Liver (tissue), 9 donors: ENCODE data around the gene TSTD1. TPM values are rescaled to one million over a fixed set of nuclear protein-coding genes. Genes with fewer than 3 reads are reported as not detected.

ENCODE experiments used
- DNase-seq: peaks from one replicate; pipeline ENCODE4 v3.0.0-alpha.2; 2017; ENCODE audit warnings: low spot score
- H3K27ac ChIP-seq, 2 donors: one replicate each; pipeline ENCODE4 v1.7.0; 2013; ENCODE audit warnings: inconsistent platforms in 2 of 2, low read length in 2 of 2, control low read depth in 1 of 2, low read depth in 1 of 2, mild to moderate bottlenecking in 1 of 2
- H3K27me3 ChIP-seq, 4 donors: one replicate each; pipeline versions ENCODE4 v1.6.1 to v1.7.0; 2013; ENCODE audit warnings: low read length in 3 of 4, inconsistent platforms in 1 of 4, mild to moderate bottlenecking in 1 of 4, moderate library complexity in 1 of 4; ENCODE audit not compliant: control insufficient read depth in 4 of 4, insufficient read depth in 4 of 4
- H3K36me3 ChIP-seq, 4 donors: one replicate each; pipeline versions ENCODE4 v1.6.1 to v1.7.0; 2013; ENCODE audit warnings: low read length in 3 of 4, mild to moderate bottlenecking in 3 of 4, low read depth in 1 of 4, moderate library complexity in 1 of 4; ENCODE audit not compliant: control insufficient read depth in 4 of 4, insufficient read depth in 3 of 4
- H3K4me1 ChIP-seq, 4 donors: one replicate each; pipeline versions ENCODE4 v1.6.1 to v1.7.0; 2013; ENCODE audit warnings: low read length in 3 of 4, mild to moderate bottlenecking in 3 of 4, moderate library complexity in 1 of 4; ENCODE audit not compliant: control insufficient read depth in 4 of 4, insufficient read depth in 4 of 4
- H3K4me3 ChIP-seq, 3 donors: one replicate each; pipeline versions ENCODE4 v1.6.1 to v1.7.0; 2013; ENCODE audit warnings: low read length in 3 of 3, control low read depth in 1 of 3, low read depth in 1 of 3, mild to moderate bottlenecking in 1 of 3
- H3K9ac ChIP-seq, 2 donors: one replicate each; pipeline ENCODE4 v1.7.0; 2013; ENCODE audit warnings: low read length in 2 of 2, mild to moderate bottlenecking in 2 of 2, moderate library complexity in 2 of 2, control low read depth in 1 of 2, low read depth in 1 of 2
- H3K9me3 ChIP-seq, 4 donors: one replicate each; pipeline versions ENCODE4 v1.6.1 to v1.7.0; 2013; ENCODE audit warnings: low read length in 3 of 4; ENCODE audit not compliant: control insufficient read depth in 4 of 4
- ATF3 ChIP-seq: IDR thresholded peaks from 2 replicates; pipeline ENCODE4 v1.6.1; 2016; ENCODE audit warnings: antibody characterized with exemption
- CTCF ChIP-seq: fragments of 150-350 bp; IDR thresholded peaks from 2 replicates; pipeline ENCODE4 v1.5.1; 2017; ENCODE audit warnings: improper control_type of control experiment, low read depth, low read length; ENCODE audit not compliant: missing input control
- EGR1 ChIP-seq, 2 donors: IDR thresholded peaks; 2 replicates each; pipeline ENCODE4 v1.6.1; 2016 to 2018; ENCODE audit warnings: antibody characterized with exemption in 2 of 2, low read depth in 2 of 2
- FOXA1 ChIP-seq: IDR thresholded peaks from 2 replicates; pipeline ENCODE4 v1.6.1; 2016; ENCODE audit warnings: antibody characterized with exemption
- FOXA2 ChIP-seq: IDR thresholded peaks from 2 replicates; pipeline ENCODE4 v1.6.1; 2016; ENCODE audit warnings: antibody characterized with exemption
- GABPA ChIP-seq, 2 donors: IDR thresholded peaks in 1 of 2; conservative IDR thresholded peaks in 1 of 2; 2 replicates each; pipeline ENCODE4 v1.6.1; 2016; ENCODE audit warnings: antibody characterized with exemption in 2 of 2, mild to moderate bottlenecking in 1 of 2, moderate library complexity in 1 of 2
- HNF4A ChIP-seq, 2 donors: conservative IDR thresholded peaks; 2 replicates each; pipeline ENCODE4 v1.6.1; 2016; ENCODE audit warnings: antibody characterized with exemption in 2 of 2, mild to moderate bottlenecking in 2 of 2
- HNF4G ChIP-seq: IDR thresholded peaks from 2 replicates; pipeline ENCODE4 v1.6.1; 2016; ENCODE audit warnings: antibody characterized with exemption
- JUND ChIP-seq, 2 donors: IDR thresholded peaks; 2 replicates each; pipeline ENCODE4 v1.6.1; 2016; ENCODE audit warnings: antibody characterized with exemption in 2 of 2
- MAX ChIP-seq: IDR thresholded peaks from 2 replicates; pipeline ENCODE4 v1.6.1; 2016; ENCODE audit warnings: antibody characterized with exemption
- NR2F2 ChIP-seq: IDR thresholded peaks from 2 replicates; pipeline ENCODE4 v1.6.1; 2016; ENCODE audit warnings: antibody characterized with exemption
- RAD21 ChIP-seq, 2 donors: IDR thresholded peaks; 2 replicates each; pipeline ENCODE4 v1.6.1; 2016; ENCODE audit warnings: antibody characterized with exemption in 2 of 2, mild to moderate bottlenecking in 2 of 2
- REST ChIP-seq: IDR thresholded peaks from 2 replicates; pipeline ENCODE4 v1.6.1; 2016; ENCODE audit warnings: antibody characterized with exemption, mild to moderate bottlenecking
- RXRA ChIP-seq, 2 donors: IDR thresholded peaks; 2 replicates each; pipeline ENCODE4 v1.6.1; 2017 to 2018; ENCODE audit warnings: antibody characterized with exemption in 2 of 2, mild to moderate bottlenecking in 1 of 2
- SP1 ChIP-seq: IDR thresholded peaks from 2 replicates; pipeline ENCODE4 v1.6.1; 2018; ENCODE audit warnings: antibody characterized with exemption, mild to moderate bottlenecking
- TAF1 ChIP-seq: conservative IDR thresholded peaks from 2 replicates; pipeline ENCODE4 v1.6.1; 2016; ENCODE audit warnings: antibody characterized with exemption, mild to moderate bottlenecking
- YY1 ChIP-seq: IDR thresholded peaks from 2 replicates; pipeline ENCODE4 v1.6.1; 2016; ENCODE audit warnings: antibody characterized with exemption, mild to moderate bottlenecking
- ZBTB33 ChIP-seq: IDR thresholded peaks from 2 replicates; pipeline ENCODE4 v1.6.1; 2016; ENCODE audit warnings: antibody characterized with exemption
- WGBS: extraction: QIAGEN DNeasy Blood & Tissue Kit; methylation state at CpG from one replicate; pipeline ENCODE4 v1.1.7; 2013; 5-methylcytosine and 5-hydroxymethylcytosine counted together
- polyA plus RNA-seq, 2 donors: library from polyadenylated mRNA; stranded (reverse) in 1 of 2; unstranded in 1 of 2; fragments of 200-250 nt in 1 of 2; fragments of >200 nt in 1 of 2; fragmentation: Nextera tagmentation in 1 of 2; extraction: Ambion mirVana in 1 of 2; gene quantifications; one replicate each; pipeline versions ENCODE4 v1.2.1 to v1.2.3, GENCODE V29; 2013 to 2015
- total RNA-seq, 2 donors: library from RNA; depleted of rRNA; stranded (reverse); fragments of >200 nt; gene quantifications; one replicate each; pipeline ENCODE4 v1.2.3, GENCODE V29; 2014
- donor health status: healthy.
- donor health status: healthy.
- donor health status: healthy.
- donor health status: healthy.
- donor health status: healthy.

The TSTD1 gene
- total and polyA plus RNA-seq, 4 donors = 10.9 to 67.5 (median 34.8) TPM

- no peak for TF ChIP-seq TAF1
- TF ChIP-seq GABPA (IDR thresholded peaks at IDR 0.05 in 1 of 2, conservative IDR thresholded peaks at IDR 0.05 in 1 of 2) = no peak
- no peak for TF ChIP-seq RAD21 (IDR thresholded peaks at IDR 0.05)
- no peak for TF ChIP-seq ATF3
- TF ChIP-seq HNF4A (conservative IDR thresholded peaks at IDR 0.05) = no peak
- no peak for TF ChIP-seq FOXA1
- TF ChIP-seq FOXA2 = no peak
- TF ChIP-seq NR2F2 = no peak
- TF ChIP-seq SP1 = no peak
- no peak for TF ChIP-seq JUND (IDR thresholded peaks at IDR 0.05)
- TF ChIP-seq CTCF = no peak
- no peak for TF ChIP-seq REST
- TF ChIP-seq YY1 = no peak
- no peak for TF ChIP-seq HNF4G
- no peak for TF ChIP-seq RXRA (IDR thresholded peaks at IDR 0.05)
- no peak for TF ChIP-seq EGR1 (IDR thresholded peaks at IDR 0.05; ENCODE audit: low read depth in 2 of 2)
- no peak for TF ChIP-seq ZBTB33
- no peak for TF ChIP-seq MAX
- H3K9ac ChIP-seq = no peak overlapping the region
- no peaks in the 10 kb centered on the region for H3K27me3 ChIP-seq
- H3K9me3 ChIP-seq = peaks cover 0 to 7% (median 2%) of the 10 kb centered on the region in 4 donors
- H3K27ac ChIP-seq = no peak overlapping the region
- H3K4me3 ChIP-seq = no peak overlapping the region
- no peak for DNase-seq
- H3K4me1 ChIP-seq = no peaks in the 10 kb centered on the region
- H3K36me3 ChIP-seq = peaks cover 0 to 5% (median 0%) of the 10 kb centered on the region in 4 donors
- 88% methylated on average over 3 of the region's 3 CpGs for WGBS
These were observed 14.1 kb upstream of the TSTD1 start for GRCh38 chr1:161052899-161053298.
